Choroid plexus epithelial cell (primary cell): ENCODE data around the gene AP4M1.
A peak's percentile ranks its signal among the peaks of the same experiment; 100 is the strongest.

Experiments
- DNase-seq: peaks from one replicate; pipeline ENCODE4 v3.0.0-alpha.2; 2010; ENCODE audit warnings: low read depth
- H3K4me3 ChIP-seq: 2 replicates; pipeline ENCODE4 v1.5.1; 2011; ENCODE audit warnings: low read depth, mild to moderate bottlenecking, control low read depth, low read length, moderate library complexity
- CTCF ChIP-seq: conservative IDR thresholded peaks from 2 replicates; pipeline ENCODE4 v1.5.1; 2011; ENCODE audit warnings: low read depth, mild to moderate bottlenecking, control low read depth, inconsistent platforms, low read length, moderate library complexity

The AP4M1 gene

GRCh38 chr7:100085515-100085914 is 15.9 kb upstream of the AP4M1 start:
- no peak for TF ChIP-seq CTCF
- H3K4me3 ChIP-seq, result no peak overlapping the region
- no peak for DNase-seq

GRCh38 chr7:100087055-100087750 is 14.2 kb upstream of the AP4M1 start:
- no peak overlapping the region for H3K4me3 ChIP-seq
- no peak for TF ChIP-seq CTCF
- DNase-seq, result peak; percentile 86

- DNase-seq, result no peak
- TF ChIP-seq CTCF, result no peak
Measured at GRCh38 chr7:100088095-100088620, 13.3 kb upstream of the AP4M1 start.

GRCh38 chr7:100088621-100089457 is 12.6 kb upstream of the AP4M1 start, which contains the start of gene COPS6:
COPS6 (plus strand) TSS chr7:100088969; CDS start chr7:100088991, 22 bp downstream.
- DNase-seq, result peak; percentile 70
- TF ChIP-seq CTCF, result no peak
- H3K4me3 ChIP-seq, result peak within 1 kb of the TSS; percentile 92

More at GRCh38 chr7:100088095-100088620, 13.3 kb upstream of the AP4M1 start:
- H3K4me3 ChIP-seq, result peak overlapping the region; percentile 92

- no peak for DNase-seq
- peak overlapping the region; percentile 92 for H3K4me3 ChIP-seq
- no peak for TF ChIP-seq CTCF
Measured at GRCh38 chr7:100089458-100090196, 11.8 kb upstream of the AP4M1 start.

GRCh38 chr7:100090527-100091410 is 10.7 kb upstream of the AP4M1 start:
- H3K4me3 ChIP-seq, result no peak overlapping the region
- no peak for DNase-seq
- no peak for TF ChIP-seq CTCF
